ENCODE results near the gene FCHO1. TPM values are rescaled to one million over a fixed set of nuclear protein-coding genes. Genes with fewer than 3 reads are reported as not detected.

Gene FCHO1
- total and polyA plus RNA-seq, 10 of the 15 experiments (the other 5 are each of a cell fraction or from before 2014, with no cell fraction given), result 0.14 to 45.8 (median 15.8) TPM

- intact Hi-C loops (cut with micrococcal nuclease; ENCODE audit: unreplicated experiment), result no loop called here
- ATAC-seq, result peak; percentile 25; the same call in 2 of the 3 replicates
- POLR2A ChIA-PET, result no interaction called here
These were observed 38.9 kb downstream of the FCHO1 start for GRCh38 chr19:17790059-17790780.

More at GRCh38 chr19:17790059-17790780, 38.9 kb downstream of the FCHO1 start:
- H4K20me1 ChIP-seq (ENCODE audit: control insufficient read depth, insufficient read depth), result no peaks in the 10 kb centered on the region
- 40% methylated on average over 6 of the region's 6 CpGs for WGBS (ENCODE audit: insufficient coverage, insufficient replicate concordance, low lambda C conversion rate, missing lambda C conversion rate)
- DNase-seq (ENCODE audit: low read depth, low spot score) (no peak), FAIRE-seq (no peak)
- no peak overlapping the region for H3K4me3 ChIP-seq
- no peaks in the 10 kb centered on the region for H3K79me2 ChIP-seq (ENCODE audit: control insufficient read depth, insufficient read depth, low read length)
- no peak overlapping the region for H3K27ac ChIP-seq (ENCODE audit: control insufficient read depth, insufficient read depth)
- no peaks in the 10 kb centered on the region for H3K9me3 ChIP-seq (replicated peaks; ENCODE audit: control insufficient read depth, insufficient read depth, low read length)
- H3K36me3 ChIP-seq (ENCODE audit: control insufficient read depth in 2 of 2, insufficient read depth in 2 of 2, low read length in 1 of 2), result no peaks in the 10 kb centered on the region; a peak in 2 of 4 replicates
- CTCF ChIA-PET, result interaction anchor here (0.7 to 2.2 kb wide), 3 partner anchors 60 to 70 kb away, joined by 3 to 7 read pairs (median 5); partner anchors contain the start of gene RPL18A
- H3K4me1 ChIP-seq (ENCODE audit: control insufficient read depth, insufficient read depth, low read length), result no peaks in the 10 kb centered on the region
- H3K4me2 ChIP-seq (ENCODE audit: control insufficient read depth, insufficient read depth), result no peak overlapping the region
- H3K9ac ChIP-seq (ENCODE audit: control insufficient read depth, insufficient read depth, low read length), result no peak overlapping the region
- no TSS peak for BruUV-seq (replicated peaks)
- H2AFZ ChIP-seq (ENCODE audit: control insufficient read depth, low read depth, low read length), result no peak overlapping the region
- SMC1A ChIA-PET (ENCODE audit: uncharacterized antibody, unreplicated experiment), result interaction anchor here (0.6 to 1.2 kb wide), 2 partner anchors 69 to 97 kb away, joined by 3 to 4 read pairs; partner anchors contain the start of gene RPL18A
- TF ChIP-seq BRCA1 (IDR thresholded peaks at IDR 0.05; ENCODE audit: low read depth, low read length) (no peak), NR2C2 (IDR thresholded peaks at IDR 0.05; ENCODE audit: borderline replicate concordance, control insufficient read depth, insufficient read length, low read depth) (no peak), RAD51 (IDR thresholded peaks at IDR 0.05) (no peak), NR2C1 (IDR thresholded peaks at IDR 0.05) (no peak), EED (IDR thresholded peaks at IDR 0.05; ENCODE audit: low read depth) (no peak), POLR2AphosphoS5 (IDR thresholded peaks at IDR 0.05; ENCODE audit: low read length) (no peak), ATF7 (IDR thresholded peaks at IDR 0.05; ENCODE audit: low read depth) (no peak), TCF7 (IDR thresholded peaks at IDR 0.05; ENCODE audit: borderline replicate concordance) (no peak), IKZF2 (IDR thresholded peaks at IDR 0.05) (no peak), MYB (IDR thresholded peaks at IDR 0.05; ENCODE audit: borderline replicate concordance, low read depth, low read length) (no peak), ETV6 (conservative IDR thresholded peaks at IDR 0.05 in 1 of 2, IDR thresholded peaks at IDR 0.05 in 1 of 2; ENCODE audit: borderline replicate concordance in 1 of 2, low read depth in 1 of 2) (no peak), IRF4 (IDR thresholded peaks at IDR 0.05; ENCODE audit: low read depth, low read length) (no peak)
- TF ChIP-seq, protein P1, sequence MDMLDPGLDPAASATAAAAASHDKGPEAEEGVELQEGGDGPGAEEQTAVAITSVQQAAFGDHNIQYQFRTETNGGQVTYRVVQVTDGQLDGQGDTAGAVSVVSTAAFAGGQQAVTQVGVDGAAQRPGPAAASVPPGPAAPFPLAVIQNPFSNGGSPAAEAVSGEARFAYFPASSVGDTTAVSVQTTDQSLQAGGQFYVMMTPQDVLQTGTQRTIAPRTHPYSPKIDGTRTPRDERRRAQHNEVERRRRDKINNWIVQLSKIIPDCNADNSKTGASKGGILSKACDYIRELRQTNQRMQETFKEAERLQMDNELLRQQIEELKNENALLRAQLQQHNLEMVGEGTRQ (IDR thresholded peaks at IDR 0.05; ENCODE audit: borderline replicate concordance, low read depth, low read length), result no peak
- TF ChIP-seq, protein P2, sequence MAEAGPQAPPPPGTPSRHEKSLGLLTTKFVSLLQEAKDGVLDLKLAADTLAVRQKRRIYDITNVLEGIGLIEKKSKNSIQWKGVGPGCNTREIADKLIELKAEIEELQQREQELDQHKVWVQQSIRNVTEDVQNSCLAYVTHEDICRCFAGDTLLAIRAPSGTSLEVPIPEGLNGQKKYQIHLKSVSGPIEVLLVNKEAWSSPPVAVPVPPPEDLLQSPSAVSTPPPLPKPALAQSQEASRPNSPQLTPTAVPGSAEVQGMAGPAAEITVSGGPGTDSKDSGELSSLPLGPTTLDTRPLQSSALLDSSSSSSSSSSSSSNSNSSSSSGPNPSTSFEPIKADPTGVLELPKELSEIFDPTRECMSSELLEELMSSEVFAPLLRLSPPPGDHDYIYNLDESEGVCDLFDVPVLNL (IDR thresholded peaks at IDR 0.05; ENCODE audit: low read depth, low read length), result no peak
- TF ChIP-seq, protein P3, sequence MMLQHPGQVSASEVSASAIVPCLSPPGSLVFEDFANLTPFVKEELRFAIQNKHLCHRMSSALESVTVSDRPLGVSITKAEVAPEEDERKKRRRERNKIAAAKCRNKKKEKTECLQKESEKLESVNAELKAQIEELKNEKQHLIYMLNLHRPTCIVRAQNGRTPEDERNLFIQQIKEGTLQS (IDR thresholded peaks at IDR 0.05; ENCODE audit: borderline replicate concordance, extremely low read depth, low read depth, low read length), result no peak
- TF ChIP-seq, protein P4, sequence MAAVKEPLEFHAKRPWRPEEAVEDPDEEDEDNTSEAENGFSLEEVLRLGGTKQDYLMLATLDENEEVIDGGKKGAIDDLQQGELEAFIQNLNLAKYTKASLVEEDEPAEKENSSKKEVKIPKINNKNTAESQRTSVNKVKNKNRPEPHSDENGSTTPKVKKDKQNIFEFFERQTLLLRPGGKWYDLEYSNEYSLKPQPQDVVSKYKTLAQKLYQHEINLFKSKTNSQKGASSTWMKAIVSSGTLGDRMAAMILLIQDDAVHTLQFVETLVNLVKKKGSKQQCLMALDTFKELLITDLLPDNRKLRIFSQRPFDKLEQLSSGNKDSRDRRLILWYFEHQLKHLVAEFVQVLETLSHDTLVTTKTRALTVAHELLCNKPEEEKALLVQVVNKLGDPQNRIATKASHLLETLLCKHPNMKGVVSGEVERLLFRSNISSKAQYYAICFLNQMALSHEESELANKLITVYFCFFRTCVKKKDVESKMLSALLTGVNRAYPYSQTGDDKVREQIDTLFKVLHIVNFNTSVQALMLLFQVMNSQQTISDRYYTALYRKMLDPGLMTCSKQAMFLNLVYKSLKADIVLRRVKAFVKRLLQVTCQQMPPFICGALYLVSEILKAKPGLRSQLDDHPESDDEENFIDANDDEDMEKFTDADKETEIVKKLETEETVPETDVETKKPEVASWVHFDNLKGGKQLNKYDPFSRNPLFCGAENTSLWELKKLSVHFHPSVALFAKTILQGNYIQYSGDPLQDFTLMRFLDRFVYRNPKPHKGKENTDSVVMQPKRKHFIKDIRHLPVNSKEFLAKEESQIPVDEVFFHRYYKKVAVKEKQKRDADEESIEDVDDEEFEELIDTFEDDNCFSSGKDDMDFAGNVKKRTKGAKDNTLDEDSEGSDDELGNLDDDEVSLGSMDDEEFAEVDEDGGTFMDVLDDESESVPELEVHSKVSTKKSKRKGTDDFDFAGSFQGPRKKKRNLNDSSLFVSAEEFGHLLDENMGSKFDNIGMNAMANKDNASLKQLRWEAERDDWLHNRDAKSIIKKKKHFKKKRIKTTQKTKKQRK (IDR thresholded peaks at IDR 0.05; ENCODE audit: low read depth, low read length), result no peak
- peaks cover 1 to 6% of the 10 kb centered on the region in 2 experiments; a peak in 2 of 4 replicates for H3K27me3 ChIP-seq (replicated peaks in 1 of 2; ENCODE audit: control insufficient read depth in 2 of 2, insufficient read depth in 2 of 2, low read length in 1 of 2)
- in situ Hi-C loops (cut with MboI), result no loop called here
- RAD21 ChIA-PET (ENCODE audit: unreplicated experiment), result interaction anchor here (1.4 kb wide), 1 partner anchor 65 kb away, joined by 7 read pairs; no protein-coding TSS in a partner anchor

Measured in GM12878 (cell line).